Uterus (tissue), 4 donors: ENCODE data around the gene NT5C2. TPM values are rescaled to one million over a fixed set of nuclear protein-coding genes. Genes with fewer than 3 reads are reported as not detected.
"Not testable (repeated sequence)": the region's sequence is repeated elsewhere in the genome, so short reads cannot be mapped to it uniquely, and the experiment has no call there.

Experiments
- DNase-seq, 2 donors: peaks; one replicate each; pipeline ENCODE4 v3.0.0-alpha.2; 2019 to 2020
- H3K27ac ChIP-seq, 2 donors: fragments of 200-600 bp; sonication (generic); 1 replicate in 1 of 2; 2 replicates in 1 of 2; pipeline ENCODE4 v1.5.1; 2016 to 2018
- H3K27me3 ChIP-seq, 2 donors: fragments of 200-600 bp; sonication (generic); one replicate each; pipeline ENCODE4 v1.5.1; 2018 to 2019; ENCODE audit warnings: control low read depth in 1 of 2
- H3K36me3 ChIP-seq, 2 donors: fragments of 200-600 bp; sonication (generic); one replicate each; pipeline ENCODE4 v1.5.1; 2019; ENCODE audit warnings: control low read depth in 1 of 2
- H3K4me1 ChIP-seq, 2 donors: fragments of 200-600 bp; sonication (generic); one replicate each; pipeline ENCODE4 v1.5.1; 2018 to 2019; ENCODE audit warnings: control low read depth in 1 of 2
- H3K4me3 ChIP-seq, 2 donors: fragments of 200-600 bp; sonication (generic); 1 replicate in 1 of 2; 2 replicates in 1 of 2; pipeline ENCODE4 v1.5.1; 2018 to 2019; ENCODE audit warnings: mild to moderate bottlenecking in 1 of 2
- H3K9me3 ChIP-seq, 2 donors: fragments of 200-600 bp; sonication (generic); one replicate each; pipeline ENCODE4 v1.5.1; 2019; ENCODE audit warnings: control low read depth in 1 of 2
- CTCF ChIP-seq, 4 experiments: fragments of 200-600 bp in 2 of 4; fragments of 450-650 bp in 2 of 4; sonication (generic) in 2 of 4; IDR thresholded peaks; one replicate each; pipeline ENCODE4 v1.5.1; 2016 to 2019; ENCODE audit warnings: antibody characterized with exemption in 4 of 4, mild to moderate bottlenecking in 2 of 4, moderate library complexity in 1 of 4
- POLR2A ChIP-seq, 2 donors: fragments of 450-650 bp; IDR thresholded peaks; one replicate each; pipeline ENCODE4 v1.6.1; 2016; ENCODE audit warnings: antibody characterized with exemption in 2 of 2, mild to moderate bottlenecking in 1 of 2, moderate library complexity in 1 of 2
- intact Hi-C: fragments of 100-400 bp; cut with DNase I; formaldehyde crosslinking; loops from one replicate; pipeline ENCODE4 v1.15.1; 2023; ENCODE audit warnings: low total_unique reads
- total RNA-seq, 4 donors: library from RNA; depleted of rRNA in 3 of 4; stranded (reverse); fragments of >200 nt in 3 of 4; gene quantifications; one replicate each; pipeline versions ENCODE4 v1.1.0 to v1.2.4, GENCODE V29; 2014 to 2023
- donor health status: DM: yes; HTN: yes; CAD: no.

Gene NT5C2
- total RNA-seq, 4 donors from 2014 or later = 12.3 to 134 (median 99.4) TPM

DNA sequence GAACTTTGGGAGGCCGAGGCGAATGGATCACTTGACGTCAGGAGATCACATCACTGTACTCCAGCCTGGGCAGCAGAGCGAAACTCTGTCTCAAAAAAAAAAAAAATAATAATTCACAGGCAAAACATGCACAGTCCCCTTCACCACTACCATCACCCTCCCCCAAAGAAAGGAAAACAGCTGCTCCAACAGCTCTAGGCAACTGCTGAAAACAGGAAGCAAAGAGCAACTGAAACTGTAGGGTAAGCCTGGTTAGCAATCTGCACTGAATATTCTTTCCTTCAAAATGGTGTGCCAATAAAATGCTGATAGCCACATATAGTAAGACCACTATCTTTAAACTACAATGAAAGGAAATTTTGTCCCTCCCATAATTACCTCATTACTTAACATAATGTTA is 11.8 kb downstream of the NT5C2 start:
- TF ChIP-seq CTCF (IDR thresholded peaks at IDR 0.05) = no peak
- no peak for TF ChIP-seq POLR2A (IDR thresholded peaks at IDR 0.05)
- Histone ChIP-seq H3K36me3 (no peaks in the 10 kb centered on the region), H3K9me3 (no peaks in the 10 kb centered on the region), H3K4me1 (no peaks in the 10 kb centered on the region), H3K27me3 (no peaks in the 10 kb centered on the region), H3K27ac (no peak overlapping the region), H3K4me3 (no peak overlapping the region)
- intact Hi-C loops = no loop called here
- DNase-seq = no peak

GRCh38 chr10:103180491-103180890 is 12.6 kb downstream of the NT5C2 start:
- Histone ChIP-seq H3K27me3 (no peaks in the 10 kb centered on the region), H3K4me1 (no peaks in the 10 kb centered on the region), H3K9me3 (no peaks in the 10 kb centered on the region), H3K36me3 (no peaks in the 10 kb centered on the region), H3K4me3 (no peak overlapping the region), H3K27ac (no peak overlapping the region)
- TF ChIP-seq POLR2A (IDR thresholded peaks at IDR 0.05) (no peak), CTCF (IDR thresholded peaks at IDR 0.05) (no peak)
- intact Hi-C loops = no loop called here
- DNase-seq = no peak

DNA sequence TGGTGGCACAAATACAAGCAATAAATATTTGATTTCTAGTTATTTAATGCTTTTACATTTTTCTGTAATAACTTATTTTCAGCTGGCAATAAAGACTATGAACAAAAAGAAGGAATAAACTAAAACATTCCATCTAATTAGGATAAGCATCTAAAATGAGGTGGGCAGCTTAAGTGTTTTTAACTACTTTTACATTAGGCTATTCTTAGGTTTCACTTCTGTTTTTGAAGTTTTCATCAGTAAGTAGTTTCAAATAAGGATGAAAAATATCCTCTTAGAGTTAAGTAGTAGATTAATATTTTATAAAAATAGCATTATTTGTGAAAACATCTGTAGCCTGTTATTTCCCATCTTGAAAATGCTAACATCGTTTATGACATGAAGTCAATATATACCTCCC is 15.9 kb downstream of the NT5C2 start:
- Histone ChIP-seq H3K4me3 (no peak overlapping the region), H3K36me3 (no peaks in the 10 kb centered on the region), H3K4me1 (no peaks in the 10 kb centered on the region), H3K9me3 (no peaks in the 10 kb centered on the region), H3K27me3 (no peaks in the 10 kb centered on the region), H3K27ac (no peak overlapping the region)
- DNase-seq = no peak
- TF ChIP-seq CTCF (IDR thresholded peaks at IDR 0.05) (no peak), POLR2A (IDR thresholded peaks at IDR 0.05) (no peak)
- intact Hi-C loops = no loop called here

GRCh38 chr10:103175580-103176285 is 17.3 kb downstream of the NT5C2 start:
- Histone ChIP-seq H3K4me3 (no peak overlapping the region), H3K36me3 (no peaks in the 10 kb centered on the region), H3K27ac (no peak overlapping the region), H3K4me1 (no peaks in the 10 kb centered on the region), H3K27me3 (no peaks in the 10 kb centered on the region), H3K9me3 (no peaks in the 10 kb centered on the region)
- no peak for TF ChIP-seq CTCF (IDR thresholded peaks at IDR 0.05)
- no peak for TF ChIP-seq POLR2A (IDR thresholded peaks at IDR 0.05)
- no peak for DNase-seq
- intact Hi-C loops = no loop called here

- DNase-seq, H3K4me3 ChIP-seq, H3K27ac ChIP-seq, H3K27me3 ChIP-seq, H3K4me1 ChIP-seq, H3K36me3 ChIP-seq, H3K9me3 ChIP-seq, intact Hi-C loops: not testable (repeated sequence)
Observed at GRCh38 chr10:103174324-103174723, 18.7 kb downstream of the NT5C2 start.

DNA sequence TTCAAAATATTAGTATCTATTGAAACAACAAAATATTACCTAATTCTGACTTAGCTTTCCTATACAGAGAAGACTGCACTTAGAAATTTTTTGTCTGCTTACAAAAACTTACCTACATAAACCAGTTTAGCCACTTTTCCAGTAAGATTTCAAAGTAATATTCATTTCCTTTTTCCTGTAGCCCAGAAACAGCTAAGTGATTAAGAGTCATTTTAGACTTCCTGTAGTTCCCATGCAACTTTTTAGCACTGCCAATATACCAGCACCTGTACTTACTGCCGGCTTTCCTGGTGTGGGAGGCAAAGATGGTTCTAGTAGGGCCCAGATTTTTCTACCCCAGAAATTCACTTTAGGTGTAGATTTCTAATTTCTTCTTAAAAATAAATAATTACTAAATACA is 21.8 kb downstream of the NT5C2 start:
- Histone ChIP-seq H3K36me3 (no peaks in the 10 kb centered on the region), H3K27ac (peak overlapping the region in 1 of 2 donors; percentile 22), H3K4me3 (no peak overlapping the region), H3K27me3 (no peaks in the 10 kb centered on the region), H3K9me3 (no peaks in the 10 kb centered on the region), H3K4me1 (no peaks in the 10 kb centered on the region)
- TF ChIP-seq CTCF (IDR thresholded peaks at IDR 0.05) (no peak), POLR2A (IDR thresholded peaks at IDR 0.05) (no peak)
- intact Hi-C loops = no loop called here
- DNase-seq = no peak
